Activated CD4-positive, alpha-beta T cell treated with anti-CD3 and anti-CD28 coated beads, Interleukin-10, Interleukin-2, amounts not matched to agents 100 ng/mL and 50 ng/mL, durations not matched to agents 16 hours and 8 hours (primary cell): Measurements from ENCODE around the gene NEK7.
"Not testable (repeated sequence)": the region's sequence is repeated elsewhere in the genome, so short reads cannot be mapped to it uniquely, and the experiment has no call there.

Source experiments
- DNase-seq: peaks from one replicate; pipeline ENCODE4 v3.0.0-alpha.2; 2020

NEK7 gene

DNA sequence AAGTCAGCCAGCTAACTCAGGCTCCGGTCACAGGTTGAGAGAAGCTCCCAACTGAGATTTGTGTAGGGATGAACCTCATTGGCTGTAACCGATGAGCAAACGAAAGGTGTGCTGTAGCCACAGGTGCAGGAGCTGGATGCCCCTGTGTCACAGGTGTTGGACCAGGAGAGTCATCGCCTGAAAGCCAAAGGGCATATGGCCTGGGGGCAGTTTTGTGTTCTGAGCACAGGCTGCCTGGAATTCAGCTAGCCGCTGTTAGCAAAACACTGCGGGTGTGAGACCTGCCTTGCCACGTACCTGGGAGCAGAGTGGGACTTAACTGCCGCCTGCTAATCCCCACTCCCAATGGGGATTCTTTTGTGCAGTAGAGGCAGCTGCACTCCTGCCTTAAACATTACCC, 55.3 kb downstream of the NEK7 start:
- no peak for DNase-seq

DNA sequence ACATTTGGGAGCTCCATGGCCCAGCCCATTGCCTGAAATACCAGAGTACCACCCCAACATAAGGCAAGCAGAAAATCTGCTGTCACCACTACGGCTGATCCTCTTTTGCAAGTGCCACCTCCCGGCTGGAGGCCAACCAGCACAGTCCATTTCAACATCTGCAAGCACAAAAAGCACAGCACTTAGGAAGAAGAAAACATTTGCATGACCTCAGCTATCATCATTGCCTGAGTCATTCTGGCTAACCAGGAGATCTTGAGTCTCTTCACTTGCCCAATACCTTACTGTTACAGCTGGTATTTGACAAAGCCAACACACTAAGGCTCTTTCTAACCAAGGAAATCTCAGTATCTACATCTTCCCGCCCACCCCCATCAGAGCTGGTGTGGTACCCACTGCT, 55.9 kb downstream of the NEK7 start:
- no peak for DNase-seq

DNA sequence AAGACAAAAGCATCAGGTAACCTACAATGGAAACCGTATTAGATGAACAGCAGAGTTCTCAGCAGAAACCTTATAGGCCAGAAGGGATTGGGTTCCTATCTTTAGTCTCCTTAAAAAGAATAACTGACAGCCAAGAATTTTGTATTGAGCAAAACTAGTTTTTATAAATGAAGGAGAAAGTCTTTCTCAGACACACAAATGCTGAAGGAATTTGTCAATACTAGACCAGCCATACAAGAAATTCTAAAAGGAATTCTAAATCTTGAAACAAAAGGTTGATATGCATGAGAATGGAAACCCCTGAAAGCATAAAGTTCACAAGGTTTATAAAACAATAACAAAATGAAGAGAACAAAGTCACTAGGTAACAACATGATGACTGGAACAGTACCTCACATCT, 58.1 kb downstream of the NEK7 start:
- DNase-seq: no peak

DNA sequence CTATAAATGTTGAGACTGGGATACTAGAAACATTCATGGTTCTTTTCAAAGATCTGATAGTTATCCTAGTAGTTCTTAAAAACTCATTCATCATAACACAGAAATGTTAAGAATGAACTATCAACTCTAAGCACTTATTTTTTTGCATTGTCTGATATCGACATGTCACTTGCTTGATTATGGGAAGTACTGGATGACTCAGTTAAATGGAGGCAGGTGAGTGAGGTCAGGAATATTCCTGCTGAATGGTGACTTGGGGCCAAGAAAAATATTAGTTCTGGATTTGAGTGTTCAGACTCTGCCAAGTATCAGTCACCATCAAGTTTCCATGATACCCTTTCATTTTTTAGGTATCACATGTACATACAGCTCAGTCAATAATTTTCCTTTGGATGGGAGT, 63.6 kb downstream of the NEK7 start:
- DNase-seq: no peak

DNA sequence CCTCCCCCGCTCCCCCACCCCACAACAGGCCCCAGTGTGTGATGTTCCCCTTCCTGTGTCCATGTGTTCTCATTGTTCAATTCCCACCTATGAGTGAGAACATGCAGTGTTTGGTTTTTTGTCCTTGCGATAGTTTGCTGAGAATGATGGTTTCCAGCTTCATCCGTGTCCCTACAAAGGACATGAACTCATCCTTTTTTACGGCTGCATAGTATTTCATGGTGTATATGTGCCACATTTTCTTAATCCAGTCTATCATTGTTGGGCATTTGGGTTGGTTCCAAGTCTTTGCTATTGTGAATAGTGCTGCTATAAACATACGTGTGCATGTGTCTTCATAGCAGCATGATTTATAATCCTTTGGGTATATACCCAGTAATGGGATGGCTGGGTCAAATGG, 70.2 kb downstream of the NEK7 start:
- not testable (repeated sequence) for DNase-seq

DNA sequence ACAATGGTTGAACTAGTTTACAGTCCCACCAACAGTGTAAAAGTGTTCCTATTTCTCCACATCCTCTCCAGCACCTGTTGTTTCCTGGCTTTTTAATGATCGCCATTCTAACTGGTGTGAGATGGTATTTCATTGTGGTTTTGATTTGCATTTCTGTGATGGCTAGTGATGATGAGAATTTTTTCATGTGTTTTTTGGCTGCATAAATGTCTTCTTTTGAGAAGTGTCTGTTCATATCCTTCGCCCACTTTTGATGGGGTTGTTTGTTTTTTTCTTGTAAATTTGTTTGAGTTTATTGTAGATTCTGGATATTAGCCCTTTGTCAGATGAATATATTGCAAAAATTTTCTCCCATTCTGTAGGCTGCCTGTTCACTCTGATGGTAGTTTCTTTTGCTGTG, 70.7 kb downstream of the NEK7 start:
- not testable (repeated sequence) for DNase-seq

DNA sequence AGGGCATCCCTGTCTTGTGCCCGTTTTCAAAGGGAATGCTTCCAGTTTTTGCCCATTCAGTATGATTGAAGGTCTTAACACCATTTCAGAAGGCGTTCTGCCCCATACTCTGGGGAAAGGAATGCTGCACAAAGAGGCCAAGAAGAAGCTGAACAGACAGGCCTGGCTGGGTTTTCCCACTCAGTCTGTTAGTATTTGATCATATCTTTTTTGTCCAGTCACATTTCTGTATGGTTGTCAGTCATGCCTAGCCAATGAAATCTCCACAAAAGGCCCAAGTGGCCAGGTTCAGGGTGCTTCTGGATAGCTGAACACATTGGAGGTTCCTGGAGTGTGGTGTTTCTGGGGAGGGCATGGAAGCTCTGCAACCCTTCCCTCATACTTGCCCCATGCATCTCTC, 72.1 kb downstream of the NEK7 start:
- DNase-seq: no peak

DNA sequence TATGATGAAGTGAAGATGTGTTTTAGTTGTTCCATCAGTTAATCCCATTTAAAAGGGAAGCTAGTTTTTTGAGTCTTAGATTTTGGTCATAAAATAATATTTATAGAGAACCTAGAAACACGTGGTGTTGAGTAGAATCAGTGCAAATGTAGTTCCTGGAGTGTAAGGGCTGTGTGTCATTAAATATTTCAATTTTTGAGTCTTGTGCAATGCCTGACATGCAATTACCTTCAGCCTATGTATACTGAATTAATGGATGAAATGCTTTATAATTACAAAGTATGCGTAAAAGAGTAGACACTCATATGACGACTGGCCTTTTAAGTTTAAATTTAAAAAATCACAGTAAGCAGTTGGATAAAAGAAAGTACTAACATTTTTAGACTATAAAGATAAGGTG, 75.0 kb downstream of the NEK7 start:
- DNase-seq: no peak

DNA sequence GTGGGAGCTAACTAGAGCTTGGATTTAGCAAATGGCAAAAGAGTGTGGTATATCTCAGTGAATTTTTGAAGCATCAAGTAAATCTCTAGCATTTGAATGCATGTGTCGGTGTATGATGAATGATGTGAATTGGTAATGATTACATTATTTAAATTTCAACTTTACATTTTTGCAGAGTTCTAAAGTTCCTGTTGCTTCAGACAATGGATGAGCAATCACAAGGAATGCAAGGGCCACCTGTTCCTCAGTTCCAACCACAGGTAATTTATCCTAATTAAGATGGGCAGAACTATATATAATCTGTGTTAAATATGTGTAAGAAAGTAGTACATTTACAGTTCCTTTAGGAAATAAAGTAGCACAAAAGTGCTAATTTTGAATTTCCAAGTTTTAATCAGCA, 75.6 kb downstream of the NEK7 start:
- DNase-seq: no peak

DNA sequence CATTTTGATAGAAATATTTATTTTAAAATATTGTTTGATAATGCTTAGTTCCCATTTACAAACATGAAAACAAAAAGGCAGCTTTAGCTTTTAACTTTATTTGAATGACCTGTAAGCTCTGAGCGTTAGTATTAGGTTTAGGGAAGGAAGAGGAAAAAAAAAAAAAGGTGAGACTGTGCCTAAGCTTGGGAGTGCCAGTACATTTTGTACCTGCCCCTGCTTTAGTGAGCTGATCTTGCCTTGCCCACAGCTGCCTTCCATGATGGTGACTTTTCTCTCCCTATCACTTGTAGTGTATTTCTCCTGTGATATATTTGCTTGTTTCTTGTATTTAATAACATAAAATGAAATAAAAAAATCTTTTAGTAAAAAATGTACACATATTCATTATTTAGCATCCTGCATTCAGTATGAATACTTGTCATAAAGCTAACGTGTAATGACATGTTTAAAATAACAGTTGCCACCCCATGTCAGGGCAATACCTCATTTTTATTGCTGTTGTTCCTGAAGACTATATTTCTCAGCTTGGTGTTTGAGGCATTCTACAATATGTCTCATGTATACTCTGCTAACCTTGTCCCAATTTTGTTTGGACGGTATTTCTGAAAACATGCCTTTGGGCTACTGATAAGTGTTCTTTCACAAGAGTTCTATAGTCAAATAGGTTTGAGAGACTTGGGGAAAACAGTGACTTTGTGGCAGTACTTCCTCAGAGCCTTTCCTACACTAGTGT, 76.3 kb downstream of the NEK7 start:
- no peak for DNase-seq

DNA sequence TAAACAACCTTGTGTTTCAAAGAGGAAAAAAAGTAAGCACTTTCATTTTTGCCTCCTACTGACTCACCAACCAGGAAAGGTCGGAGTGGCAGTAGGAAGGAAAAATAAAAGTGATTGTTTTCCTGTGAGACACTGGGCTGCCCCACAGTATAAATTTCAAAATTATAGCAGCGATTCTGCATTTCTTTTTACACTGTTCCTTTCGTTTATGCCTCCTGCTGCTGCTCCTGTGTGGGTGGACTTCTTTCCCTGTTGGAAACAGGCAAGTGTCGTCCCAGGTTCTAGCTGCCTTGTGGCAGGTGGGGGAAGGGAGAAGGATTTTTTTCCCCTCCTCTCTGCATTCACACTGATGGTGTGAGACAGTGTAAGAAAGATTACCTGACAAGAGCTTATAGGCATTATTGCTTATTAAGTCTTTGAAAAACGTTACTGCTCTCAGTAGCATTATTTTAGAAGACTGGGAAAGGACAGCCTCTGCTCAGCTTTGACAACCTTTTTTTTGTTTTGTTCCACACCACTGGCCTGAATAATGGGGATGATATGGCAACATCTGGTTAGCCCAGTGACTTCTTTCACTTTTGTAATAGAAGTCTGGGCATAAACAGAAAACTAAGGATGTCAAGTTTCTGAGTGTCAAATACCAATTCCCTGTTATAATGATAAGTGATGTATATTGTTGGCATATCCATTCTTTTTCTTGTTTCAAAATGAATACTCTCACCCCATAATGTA, 77.9 kb downstream of the NEK7 start:
- DNase-seq: peak; percentile 10

DNA sequence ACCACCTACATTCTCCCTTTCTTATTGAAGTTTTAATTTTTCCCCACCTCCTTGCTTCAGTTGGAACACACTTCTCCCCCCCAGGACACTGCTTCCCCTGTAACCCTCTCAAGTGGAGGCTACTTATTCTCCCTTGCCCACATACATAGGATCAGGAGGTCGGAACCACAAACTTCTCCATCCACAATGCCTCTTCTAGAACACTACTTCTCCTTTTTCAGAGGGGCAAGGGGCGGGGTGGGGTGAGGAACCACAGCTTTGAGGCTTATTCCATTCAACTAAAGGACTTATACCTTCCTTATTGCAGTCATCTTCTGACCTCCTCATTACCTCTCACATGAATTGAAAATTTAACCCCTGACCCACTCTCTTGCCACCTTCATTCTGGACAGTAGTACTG, 81.3 kb downstream of the NEK7 start:
- DNase-seq: no peak

DNA sequence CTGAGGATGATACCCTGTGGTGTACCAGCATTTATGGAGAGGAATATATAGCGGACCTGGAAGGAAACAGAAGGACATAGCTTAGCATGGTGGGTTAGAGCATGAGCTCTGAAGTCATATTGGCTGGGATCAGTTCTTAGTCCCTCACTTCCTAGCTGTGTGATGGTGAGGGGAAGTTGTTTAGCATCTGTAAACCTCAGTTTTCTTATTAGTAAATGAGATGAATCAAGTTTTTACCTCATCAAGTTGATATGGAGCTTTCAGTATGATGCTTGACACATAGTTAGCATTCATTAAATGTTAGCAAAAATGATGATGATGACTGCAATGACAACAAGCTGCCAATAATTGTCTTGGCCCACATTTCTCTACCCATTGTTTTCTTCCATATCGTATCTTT, 84.8 kb downstream of the NEK7 start:
- DNase-seq: peak; percentile 50

DNA sequence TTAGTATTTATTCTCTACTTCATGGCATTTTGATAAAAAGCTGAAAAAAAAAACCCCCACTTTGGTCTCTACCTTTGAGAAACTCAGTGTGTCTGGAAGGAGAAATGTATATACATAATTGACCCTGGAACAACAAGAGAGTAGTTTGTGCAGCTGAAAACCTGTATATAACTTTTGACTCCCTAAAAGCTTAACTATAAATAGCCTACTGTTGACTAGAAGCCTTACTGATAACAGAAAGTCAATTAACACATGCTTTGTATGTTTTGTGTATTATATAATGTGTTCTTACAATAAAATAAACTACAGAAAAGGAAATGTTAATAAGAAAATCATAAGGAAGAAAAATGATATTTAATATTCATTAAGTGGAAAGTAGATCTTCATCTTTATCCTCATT, 88.0 kb downstream of the NEK7 start:
- no peak for DNase-seq

DNA sequence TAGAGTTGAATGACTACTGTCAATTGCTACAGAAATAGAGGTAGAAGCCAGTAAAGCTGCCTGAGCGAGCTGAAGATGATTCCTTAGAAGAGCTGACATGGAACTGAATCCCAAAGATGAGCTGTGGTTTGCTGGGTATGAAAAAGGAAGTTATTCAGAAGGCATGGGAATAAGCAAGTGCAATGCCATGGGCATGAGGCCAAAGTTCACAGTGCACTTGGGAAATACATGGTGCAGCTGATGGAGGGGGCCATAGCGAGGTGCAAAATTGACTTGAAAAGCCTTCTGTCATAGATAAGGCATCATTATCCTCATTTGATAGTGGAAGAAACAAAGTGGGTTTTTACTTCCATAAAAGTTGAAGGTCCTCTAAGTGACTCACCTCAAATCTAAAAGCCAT, 88.6 kb downstream of the NEK7 start:
- no peak for DNase-seq

DNA sequence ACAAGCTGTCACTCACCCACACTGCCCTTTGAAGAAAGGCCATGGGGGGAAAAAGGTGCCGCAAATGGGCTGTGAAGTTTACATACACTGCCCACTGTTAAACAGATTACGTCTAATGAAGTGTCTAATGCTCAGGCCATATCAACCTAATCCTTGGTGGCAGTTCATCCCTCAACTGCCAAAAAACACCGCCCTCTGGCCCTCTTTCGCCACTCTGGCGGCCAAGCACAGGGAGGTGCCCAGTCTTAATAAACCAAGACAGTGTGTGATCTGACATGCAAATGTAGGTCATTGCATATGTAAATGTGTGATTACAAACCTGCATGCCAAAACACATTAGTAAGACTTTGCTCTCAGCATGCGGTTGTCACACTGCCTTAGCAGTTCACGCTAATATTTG, 89.5 kb downstream of the NEK7 start:
- DNase-seq: no peak

DNA sequence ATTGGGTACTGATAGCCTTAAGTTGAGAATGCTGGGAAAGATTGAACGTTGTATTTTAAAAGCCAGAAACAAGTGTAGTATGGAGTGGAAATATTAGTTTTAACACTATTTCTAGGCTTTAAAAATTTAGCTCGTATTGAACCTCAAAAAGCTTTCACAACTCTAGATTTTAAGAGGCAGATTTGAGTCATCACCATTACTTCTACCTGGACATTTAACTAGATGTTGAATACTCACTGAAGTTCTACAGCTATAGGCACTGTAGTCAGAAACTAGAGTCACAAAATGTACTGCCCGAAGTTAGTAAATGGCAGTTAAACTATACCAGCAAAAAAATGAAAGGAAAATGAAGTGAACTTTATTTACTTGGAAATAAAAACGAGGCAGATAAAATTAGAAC, 96.5 kb downstream of the NEK7 start:
- peak; percentile 18 for DNase-seq

DNA sequence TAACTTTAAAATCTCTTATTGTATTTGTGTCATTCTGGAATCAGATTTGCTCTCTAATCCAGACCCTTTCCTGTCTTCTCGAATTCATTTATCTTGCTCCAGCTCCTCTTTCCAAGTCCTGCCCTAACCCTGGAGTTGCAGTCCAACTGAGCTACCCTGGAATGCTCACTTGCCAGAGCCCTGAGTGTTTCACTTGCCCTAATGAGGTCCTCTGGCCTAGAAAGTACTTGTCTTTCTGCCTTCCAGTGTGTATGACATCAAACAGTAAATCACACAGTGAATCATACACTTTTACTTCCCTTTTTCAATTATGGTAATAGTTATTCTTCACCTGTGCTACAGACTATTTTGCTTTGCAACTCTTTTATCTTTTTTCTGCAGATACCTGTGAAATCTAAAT, 96.9 kb downstream of the NEK7 start:
- peak; percentile 48 for DNase-seq

DNA sequence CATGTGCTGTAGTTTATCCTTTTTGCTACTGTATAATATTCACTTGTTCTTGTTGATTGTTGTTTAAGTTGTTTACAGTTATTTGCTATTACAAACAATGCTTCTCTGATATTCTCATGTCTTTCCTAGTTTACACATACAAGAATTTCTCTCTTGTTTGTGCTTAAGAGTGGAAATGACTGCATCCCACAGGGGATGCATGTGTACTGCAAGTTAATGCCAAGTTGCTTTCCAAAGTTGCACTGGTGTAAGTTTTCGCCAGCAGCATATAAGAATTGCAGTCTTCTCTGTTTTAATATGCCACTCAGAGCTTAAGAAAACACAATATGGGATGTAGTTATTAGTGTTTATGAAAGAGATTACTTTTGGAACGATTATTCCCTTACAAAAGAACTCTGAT, 97.7 kb downstream of the NEK7 start:
- no peak for DNase-seq

DNA sequence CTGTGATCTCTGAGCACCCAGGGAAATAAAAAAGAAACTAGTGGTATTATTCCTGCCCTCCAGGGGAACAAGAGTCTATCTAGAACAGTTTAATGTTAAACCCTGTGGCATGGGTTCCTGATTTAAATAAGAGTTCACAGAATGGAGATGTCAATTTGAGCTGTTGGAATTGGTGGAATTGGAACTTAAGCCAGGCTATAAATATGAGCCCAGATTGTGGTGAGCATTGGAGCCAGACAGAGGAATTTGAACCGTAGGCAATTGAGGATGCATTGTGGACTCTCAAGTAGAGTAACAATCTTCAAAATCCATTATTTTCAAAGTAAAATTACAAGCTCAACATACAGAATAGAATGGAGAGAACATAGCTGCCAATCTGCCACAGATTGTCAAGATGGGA, 98.2 kb downstream of the NEK7 start:
- no peak for DNase-seq

DNA sequence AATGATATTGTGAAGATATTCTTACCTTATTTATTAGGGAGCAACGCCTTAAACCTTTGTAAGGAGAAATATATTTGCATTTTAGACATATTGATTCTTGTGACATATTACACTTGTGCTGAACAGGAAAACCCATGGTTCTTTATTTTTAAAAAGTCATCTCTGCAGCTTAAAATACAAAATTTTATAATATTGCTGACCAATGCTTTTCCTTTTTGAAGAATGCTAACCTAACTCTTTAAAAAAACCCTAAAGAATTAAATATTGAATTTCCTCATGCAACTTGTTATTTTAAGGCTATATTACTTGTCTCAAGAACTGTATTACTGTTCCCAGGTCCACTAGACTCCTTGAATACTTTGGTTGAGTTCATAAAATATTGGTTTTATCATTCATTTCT, 99.0 kb downstream of the NEK7 start:
- no peak for DNase-seq

DNA sequence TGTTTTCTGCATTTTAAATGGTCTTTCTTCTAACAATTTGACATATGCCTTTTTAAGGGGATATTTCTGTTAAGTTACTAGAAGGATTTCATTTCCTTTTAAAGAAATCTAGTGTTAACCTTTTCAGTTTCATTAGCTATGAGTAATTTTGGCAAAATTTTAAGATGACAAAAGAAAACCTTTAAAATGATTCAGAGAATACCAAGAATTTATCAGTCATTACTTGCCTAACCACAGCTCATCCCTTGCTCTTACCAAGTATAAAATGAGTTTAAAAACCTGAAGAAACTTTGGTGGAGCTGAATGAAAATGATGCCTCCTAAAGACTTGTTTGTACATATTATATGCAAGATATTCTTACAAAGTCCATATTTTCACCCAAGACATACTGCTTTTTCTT, 101.7 kb downstream of the NEK7 start:
- DNase-seq: peak; percentile 78

DNA sequence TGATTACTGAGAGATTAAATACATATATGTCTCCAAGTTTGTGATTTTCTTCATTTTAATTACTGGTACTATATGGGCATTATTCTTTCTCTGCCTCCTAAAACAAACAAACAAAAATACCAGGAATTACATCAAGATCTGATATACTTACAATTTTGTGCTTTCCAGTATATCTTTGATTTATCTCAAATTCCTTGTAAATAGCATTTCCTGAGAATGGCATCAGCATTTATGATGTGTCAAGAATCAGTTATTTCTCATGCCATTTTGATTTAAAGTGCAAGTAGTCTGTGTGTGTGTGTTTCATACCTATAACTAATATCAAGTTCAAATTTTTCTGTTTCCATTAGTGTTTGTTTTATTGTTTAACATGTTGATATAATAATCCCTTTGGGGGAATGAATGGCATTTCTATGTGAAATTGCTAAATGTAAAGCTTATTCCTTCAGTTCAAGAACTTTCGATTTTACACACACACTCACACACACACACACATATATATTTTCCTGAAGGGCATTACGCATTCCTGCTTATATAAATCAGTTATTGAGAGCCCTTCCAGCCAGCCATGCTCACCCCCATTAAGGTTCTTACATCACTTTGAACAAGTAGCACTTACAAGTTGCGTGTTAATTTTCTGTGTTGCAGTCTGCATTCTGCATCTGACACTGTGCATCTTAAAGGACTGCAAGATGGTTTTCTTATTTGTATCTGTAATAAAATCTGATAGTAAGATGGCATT, 102.7 kb downstream of the NEK7 start:
- DNase-seq: no peak

DNA sequence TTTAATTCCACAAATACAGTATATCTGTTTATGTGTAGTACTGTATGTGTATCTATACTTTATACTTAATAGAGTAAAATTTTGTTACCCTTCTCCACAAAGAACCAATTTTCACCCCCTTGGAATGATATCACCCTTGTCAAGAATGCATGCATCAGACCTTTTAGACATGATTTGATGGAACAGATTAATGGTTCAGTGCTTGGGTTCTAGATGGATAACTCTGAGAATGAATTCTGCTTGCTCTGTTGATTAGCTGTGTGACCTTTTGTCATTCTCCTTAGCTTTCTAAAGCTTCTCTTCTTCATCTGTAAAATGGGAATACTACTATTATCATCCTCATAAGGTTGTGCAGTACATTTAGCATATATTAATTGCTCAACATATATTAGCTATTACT, 105.1 kb downstream of the NEK7 start:
- no peak for DNase-seq
